GM21529 (cell line): ENCODE measurements around the gene GLT1D1.
"Not testable (repeated sequence)": the region's sequence is repeated elsewhere in the genome, so short reads cannot be mapped to it uniquely, and the experiment has no call there.

Experiments
- ATAC-seq: cut with Tn5 transposase; IDR thresholded peaks from one replicate; pipeline ENCODE4 v1.9.1; 2021; ENCODE audit not compliant: unreplicated experiment

GLT1D1 gene

DNA sequence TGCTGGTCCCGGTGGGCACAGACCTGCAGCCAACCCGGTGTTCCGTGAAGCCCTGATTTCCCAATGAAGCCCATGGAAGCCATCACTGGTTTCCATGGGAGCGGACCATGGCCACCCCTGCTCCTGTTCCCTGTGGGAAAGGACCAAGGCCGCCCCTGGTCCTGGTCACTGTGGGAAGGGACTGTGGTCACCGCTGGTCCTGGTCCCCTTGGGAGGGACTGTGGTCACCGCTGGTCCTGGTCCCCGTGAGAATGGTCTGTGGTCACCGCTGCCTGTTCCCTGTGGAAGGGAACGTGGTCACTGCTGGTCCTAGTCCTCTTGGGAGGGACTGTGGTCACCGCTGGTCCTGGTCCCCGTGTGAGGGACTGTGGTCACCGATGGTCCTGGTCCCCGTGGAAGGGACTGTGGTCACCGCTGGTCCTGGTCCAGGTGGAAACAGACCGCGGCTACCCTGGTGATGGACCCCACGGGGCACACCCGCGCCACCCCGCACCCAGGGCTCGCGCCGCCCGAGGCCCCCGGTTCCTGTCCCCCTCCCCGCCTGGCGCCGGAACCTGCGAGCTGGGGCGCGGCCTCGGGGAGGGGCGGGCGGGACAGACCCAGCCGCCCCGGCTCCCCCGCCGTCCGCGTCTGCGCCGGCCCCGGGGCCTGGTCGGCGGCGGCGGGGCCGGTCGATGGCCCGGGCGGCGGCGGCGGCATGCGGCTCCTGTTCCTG is at the start of gene GLT1D1:
TSS of gene GLT1D1 (plus strand) at position 594 of the 715 bp plus-strand sequence. CDS start at position 698, 104 bp downstream.
- no peak for ATAC-seq

DNA sequence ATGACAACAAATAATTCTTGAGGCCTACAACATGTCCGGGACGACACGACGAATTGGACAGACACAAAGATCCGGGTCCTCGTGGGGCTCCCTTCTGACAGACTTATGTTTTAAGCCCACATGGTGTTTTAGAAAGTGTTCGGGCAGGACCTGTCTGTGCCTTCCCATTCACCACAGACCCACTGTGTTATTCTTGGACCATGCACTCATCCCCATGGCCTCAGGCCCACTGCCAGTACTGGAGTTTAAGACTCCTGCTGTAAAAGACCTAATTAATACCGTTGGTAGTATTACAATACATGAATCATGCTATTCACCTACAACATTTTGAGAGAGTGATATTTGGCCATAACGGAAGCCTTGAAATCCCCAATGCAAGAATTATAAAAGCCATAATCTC is 49.5 kb upstream of the GLT1D1 start:
- no peak for ATAC-seq

- no peak for ATAC-seq
These were observed 48.5 kb upstream of the GLT1D1 start for GRCh38 chr12:128804762-128805161.

DNA sequence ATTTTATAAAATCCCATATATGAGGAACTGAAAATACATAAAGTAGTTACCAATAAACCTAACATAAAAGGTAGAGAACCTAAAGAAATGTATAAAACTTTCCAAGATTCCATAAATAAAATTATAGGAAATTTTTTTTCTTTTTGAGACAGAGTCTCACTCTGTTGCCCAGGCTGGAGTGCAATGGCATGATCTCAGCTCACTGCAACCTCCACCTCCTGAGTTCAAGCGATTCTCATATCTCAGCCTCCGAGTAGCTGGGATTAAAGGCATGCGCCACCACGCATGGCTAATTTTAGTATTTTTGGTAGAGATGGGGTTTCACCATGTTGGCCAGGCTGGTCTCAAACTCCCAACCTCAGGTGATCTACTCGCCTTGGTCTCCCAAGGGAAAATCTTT is 47.9 kb upstream of the GLT1D1 start:
- not testable (repeated sequence) for ATAC-seq

- ATAC-seq, result no peak
These were observed 46.7 kb upstream of the GLT1D1 start for GRCh38 chr12:128806573-128806972.

- ATAC-seq, result no peak
These were observed 46.0 kb upstream of the GLT1D1 start for GRCh38 chr12:128807161-128807724.

GRCh38 chr12:128808651-128809050 is 44.6 kb upstream of the GLT1D1 start:
- ATAC-seq, result no peak

GRCh38 chr12:128810182-128811127 is 42.8 kb upstream of the GLT1D1 start:
- peak; percentile 78 for ATAC-seq

- peak; percentile 16 for ATAC-seq
These were observed 41.5 kb upstream of the GLT1D1 start for GRCh38 chr12:128811806-128812205.

- no peak for ATAC-seq
These were observed 39.9 kb upstream of the GLT1D1 start for GRCh38 chr12:128813392-128813791.

- ATAC-seq, result no peak
These were observed 39.4 kb upstream of the GLT1D1 start for GRCh38 chr12:128813883-128814282.

- no peak for ATAC-seq
These were observed 38.6 kb upstream of the GLT1D1 start for GRCh38 chr12:128814411-128815261.

DNA sequence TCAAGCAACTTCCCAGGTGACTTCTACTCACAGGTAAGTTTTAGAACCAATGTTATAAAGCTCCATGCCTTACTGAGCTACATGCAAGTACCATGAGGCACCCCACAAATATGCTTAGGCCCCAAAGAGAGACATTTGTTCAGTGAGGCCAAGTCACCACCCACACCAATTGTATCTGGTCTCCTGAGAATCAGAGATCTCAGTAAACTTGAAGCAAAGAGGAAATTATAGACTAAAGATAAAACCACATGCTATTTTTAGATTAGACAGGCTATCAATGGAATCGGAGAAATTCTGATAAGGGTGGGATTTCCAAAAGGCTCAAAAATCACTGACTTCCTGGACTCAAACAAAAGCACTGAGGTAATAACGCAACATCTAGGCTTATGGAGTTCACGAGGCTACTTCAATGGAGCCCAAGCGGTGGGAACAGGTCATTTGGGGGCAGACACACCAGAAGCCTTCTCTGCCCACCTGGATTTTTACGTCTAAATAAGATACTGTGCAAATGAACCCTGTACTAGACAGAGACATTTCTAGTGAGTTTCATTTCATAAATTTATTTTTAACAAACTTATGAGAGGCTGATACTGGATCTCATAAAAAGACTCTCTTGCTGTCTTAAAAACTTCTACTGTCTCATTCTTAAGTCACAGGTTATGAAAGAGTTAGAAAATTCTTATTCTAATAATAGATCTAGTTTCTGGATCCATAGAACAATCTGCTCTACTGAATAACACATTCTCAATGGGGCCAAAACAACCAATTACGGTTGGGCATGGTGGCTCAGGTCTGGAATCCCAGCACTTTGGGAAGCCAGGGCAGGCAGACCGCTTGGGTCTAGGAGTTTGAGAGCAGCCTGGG is 37.3 kb upstream of the GLT1D1 start:
- ATAC-seq, result no peak

GRCh38 chr12:128816643-128816920 is 36.7 kb upstream of the GLT1D1 start:
- no peak for ATAC-seq

DNA sequence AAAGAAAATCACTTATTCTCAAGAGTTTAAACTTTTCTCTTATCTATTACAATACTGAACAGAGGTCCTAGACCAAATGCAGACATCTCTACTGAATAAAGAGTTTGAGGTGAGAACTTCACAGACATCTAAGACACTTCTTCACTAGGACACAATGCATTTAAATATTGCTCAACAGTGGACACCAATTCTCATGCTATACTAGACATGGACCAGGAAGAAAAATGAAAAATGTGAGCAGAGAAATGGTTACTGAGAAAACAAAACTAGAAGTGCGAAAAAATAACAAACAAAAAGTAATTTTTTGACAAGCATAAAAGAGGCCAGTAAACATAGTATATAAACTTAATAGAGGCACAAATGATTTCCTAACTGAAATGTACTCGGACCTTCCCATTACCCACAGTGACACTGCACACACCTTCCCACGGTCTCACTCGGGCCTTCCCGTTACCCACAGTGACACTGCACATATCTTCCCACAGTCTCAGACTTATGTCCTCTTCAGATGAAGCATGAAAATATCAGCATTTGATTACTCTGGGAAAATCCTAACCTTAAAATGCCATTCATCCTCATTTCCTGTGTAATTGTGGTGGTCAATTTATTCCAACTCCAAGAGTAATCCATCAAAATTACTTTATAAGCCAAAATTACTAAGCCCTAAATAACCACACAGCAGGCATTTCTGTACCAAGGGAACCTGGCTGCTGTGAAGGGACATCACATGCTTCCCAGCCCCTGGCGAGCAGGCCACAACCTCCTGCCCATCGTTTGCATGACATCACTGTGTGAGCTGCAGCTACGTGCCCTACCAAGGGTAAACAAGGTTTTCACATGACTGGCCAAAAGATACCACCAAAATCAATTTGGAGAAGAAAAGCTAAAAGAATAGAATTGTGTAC is 35.9 kb upstream of the GLT1D1 start:
- peak; percentile 34 for ATAC-seq

- peak; percentile 40 for ATAC-seq
These were observed 34.9 kb upstream of the GLT1D1 start for GRCh38 chr12:128818065-128819022.

GRCh38 chr12:128819293-128820144 is 33.8 kb upstream of the GLT1D1 start:
- ATAC-seq, result no peak
